NOMO-1 (cell line): ENCODE data around the gene KLHL4.
A peak's percentile ranks its signal among the peaks of the same experiment; 100 is the strongest.
"Not testable (repeated sequence)": the region's sequence is repeated elsewhere in the genome, so short reads cannot be mapped to it uniquely, and the experiment has no call there.

Experiments
- DNase-seq, 2 experiments: peaks; one replicate each; lab custom pipeline; 2025; ENCODE audit not compliant: unreplicated experiment in 2 of 2; lab: John Stamatoyannopoulos, UW

KLHL4 gene, protein sequence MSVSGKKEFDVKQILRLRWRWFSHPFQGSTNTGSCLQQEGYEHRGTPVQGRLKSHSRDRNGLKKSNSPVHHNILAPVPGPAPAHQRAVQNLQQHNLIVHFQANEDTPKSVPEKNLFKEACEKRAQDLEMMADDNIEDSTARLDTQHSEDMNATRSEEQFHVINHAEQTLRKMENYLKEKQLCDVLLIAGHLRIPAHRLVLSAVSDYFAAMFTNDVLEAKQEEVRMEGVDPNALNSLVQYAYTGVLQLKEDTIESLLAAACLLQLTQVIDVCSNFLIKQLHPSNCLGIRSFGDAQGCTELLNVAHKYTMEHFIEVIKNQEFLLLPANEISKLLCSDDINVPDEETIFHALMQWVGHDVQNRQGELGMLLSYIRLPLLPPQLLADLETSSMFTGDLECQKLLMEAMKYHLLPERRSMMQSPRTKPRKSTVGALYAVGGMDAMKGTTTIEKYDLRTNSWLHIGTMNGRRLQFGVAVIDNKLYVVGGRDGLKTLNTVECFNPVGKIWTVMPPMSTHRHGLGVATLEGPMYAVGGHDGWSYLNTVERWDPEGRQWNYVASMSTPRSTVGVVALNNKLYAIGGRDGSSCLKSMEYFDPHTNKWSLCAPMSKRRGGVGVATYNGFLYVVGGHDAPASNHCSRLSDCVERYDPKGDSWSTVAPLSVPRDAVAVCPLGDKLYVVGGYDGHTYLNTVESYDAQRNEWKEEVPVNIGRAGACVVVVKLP

DNA sequence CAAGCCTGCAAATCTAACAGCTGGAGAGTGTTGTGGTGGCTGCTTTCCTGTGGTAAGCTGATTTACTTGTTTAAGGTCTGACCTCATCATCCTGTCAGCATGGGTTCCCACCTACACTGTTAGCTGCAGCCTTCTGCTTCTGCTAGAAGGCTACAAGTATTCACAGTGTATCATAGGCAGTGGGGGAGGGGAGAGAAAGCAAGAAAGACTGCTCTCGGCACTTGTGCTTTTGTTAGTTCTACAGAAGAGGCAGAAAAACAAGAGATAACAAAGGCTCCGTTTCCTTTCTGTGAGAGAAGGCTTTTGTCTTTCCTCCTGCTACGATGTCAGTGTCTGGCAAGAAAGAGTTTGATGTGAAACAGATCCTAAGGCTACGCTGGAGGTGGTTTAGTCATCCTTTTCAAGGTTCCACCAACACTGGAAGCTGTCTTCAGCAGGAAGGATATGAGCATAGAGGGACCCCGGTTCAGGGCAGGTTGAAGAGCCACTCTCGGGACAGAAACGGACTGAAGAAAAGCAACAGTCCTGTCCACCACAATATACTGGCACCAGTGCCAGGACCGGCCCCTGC, at the start of gene KLHL4:
KLHL4 (plus strand) TSS at position 232 of the 571 bp plus-strand sequence; CDS start at position 324, 92 bp downstream.
- peak in 1 of 2 experiments; percentile 21 for DNase-seq

DNA sequence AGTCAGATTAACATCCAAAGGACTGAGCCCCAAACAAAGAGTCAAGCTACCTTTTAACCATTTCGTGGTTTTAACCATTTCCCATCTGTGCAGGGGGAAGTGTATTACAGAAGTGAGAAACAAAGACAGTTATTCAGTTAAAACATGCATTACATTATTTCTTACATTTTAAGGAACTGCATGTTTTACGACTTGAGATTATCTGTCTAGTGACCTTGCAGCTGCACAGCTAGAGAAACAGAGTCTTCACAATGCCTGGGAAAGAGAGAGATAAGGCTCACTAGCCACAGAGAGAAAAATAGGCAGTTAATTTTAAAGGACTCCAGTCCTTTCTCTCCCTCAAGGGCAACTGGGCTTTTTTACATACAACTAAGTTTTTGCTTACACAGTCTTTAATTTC, 48.7 kb upstream of the KLHL4 start:
- DNase-seq, result peak; percentile 2 to 36

DNA sequence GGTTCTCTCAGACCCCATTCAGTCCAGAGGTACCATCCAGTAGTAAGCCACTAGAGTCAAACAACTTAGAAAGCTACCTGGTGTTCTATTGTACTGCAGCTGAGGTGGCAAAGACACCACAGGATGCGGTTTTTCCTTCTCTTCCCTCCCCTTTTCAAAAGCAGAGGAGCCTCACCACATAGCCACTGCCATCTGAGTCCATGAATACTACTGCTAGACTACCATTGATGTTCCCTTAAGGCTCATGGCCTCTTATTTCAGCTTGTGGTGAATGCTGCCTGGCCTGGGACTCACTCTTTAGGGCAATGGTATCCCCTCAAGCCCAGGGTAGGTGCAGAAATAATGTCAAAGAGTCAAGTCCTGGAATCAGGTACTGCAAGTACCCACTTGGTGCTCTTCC, 41.8 kb upstream of the KLHL4 start:
- DNase-seq, result no peak

DNA sequence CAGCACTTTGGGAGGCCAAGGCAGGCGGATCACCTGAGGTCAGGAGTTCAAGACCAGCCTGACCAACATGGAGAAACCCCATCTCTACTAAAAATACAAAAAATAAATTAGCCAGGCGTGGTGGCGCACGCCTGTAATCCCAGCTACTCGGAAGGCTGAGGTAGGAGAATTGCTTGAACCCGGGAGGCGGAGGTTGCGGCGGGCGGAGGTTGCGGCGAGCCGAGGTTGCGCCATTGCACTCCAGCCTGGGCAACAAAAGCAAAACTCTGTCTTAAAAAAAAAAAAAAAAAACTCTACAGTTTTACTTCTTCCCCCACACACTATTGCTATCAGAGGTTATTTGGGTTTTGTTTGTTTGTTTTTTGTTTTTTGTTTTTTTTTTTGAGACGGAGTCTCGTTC, 38.9 kb upstream of the KLHL4 start:
- not testable (repeated sequence) for DNase-seq

DNA sequence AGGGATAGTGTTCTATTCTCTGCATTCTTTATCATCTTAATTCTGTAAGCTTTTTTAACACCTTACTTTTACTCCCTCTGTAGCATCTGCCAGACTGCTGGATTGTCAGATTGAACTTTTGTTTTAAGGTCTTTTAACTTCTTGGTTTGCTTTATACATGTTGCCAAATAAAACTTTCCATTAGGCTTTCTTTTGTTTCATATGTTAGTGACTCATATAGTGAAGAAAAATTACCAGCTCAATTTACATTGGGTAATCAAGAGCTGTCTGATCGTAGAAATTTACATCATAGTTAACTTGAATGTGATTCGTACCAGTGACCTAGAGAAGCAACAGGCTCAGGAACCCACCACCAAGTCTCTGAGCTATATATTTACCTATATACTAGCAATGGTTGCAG, 28.5 kb upstream of the KLHL4 start:
- no peak for DNase-seq

DNA sequence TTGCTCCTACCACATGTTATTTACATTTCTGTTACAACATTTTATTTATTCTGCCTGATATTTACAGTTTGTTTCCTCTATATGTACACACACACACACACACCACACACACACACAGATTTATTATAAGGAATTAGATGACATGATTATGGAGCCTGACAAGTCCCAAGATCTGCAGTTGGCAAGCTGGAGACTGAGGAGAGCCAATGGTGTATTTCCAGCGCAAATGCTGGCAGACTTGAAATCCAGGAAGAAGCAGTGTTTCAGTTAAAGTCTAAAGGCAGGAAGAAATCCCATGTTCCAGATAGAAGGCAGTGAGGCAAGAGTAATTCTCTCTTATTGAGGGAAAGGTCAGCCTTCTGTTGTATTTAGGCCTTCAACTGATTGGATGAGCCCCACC, 1.8 kb upstream of the KLHL4 start:
- no peak for DNase-seq

DNA sequence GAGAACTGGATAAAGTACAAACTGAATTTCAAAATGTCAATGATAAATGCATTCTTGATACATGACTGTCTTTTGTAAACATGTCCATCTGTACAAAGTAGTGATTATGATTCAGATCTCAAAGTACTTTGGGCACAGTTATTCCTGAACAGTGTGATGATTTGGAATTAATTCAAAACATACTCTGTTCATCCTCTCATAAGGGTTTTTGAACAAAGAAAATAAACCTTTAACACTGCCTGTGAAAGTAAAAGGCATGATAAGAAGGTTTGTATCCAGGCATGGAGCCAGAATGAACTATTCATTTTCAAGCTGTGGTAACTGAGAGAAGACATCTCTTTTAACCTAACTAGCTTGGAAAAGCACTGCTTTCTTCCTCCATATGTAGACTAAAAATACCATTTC, 883 bp upstream of the KLHL4 start:
- no peak for DNase-seq

DNA sequence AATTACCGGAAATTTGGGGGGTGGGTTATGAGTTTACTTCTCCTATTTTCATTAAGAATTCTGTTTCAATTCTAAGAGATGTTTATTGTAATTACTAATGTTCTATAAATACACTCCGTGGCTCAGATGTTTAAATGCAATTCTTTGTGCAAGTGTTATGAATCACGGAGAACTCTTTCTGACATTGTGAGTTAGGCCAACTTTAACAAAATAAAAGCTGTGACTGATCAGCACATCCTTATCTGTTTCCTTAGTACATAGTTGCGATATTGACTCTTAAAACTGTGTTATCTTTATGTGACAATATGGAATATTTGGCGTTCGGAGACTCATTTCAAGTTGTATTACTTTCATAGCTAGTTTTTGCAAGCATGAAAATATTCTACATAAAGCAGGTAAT, 902 bp downstream of the KLHL4 start:
- DNase-seq, result no peak

DNA sequence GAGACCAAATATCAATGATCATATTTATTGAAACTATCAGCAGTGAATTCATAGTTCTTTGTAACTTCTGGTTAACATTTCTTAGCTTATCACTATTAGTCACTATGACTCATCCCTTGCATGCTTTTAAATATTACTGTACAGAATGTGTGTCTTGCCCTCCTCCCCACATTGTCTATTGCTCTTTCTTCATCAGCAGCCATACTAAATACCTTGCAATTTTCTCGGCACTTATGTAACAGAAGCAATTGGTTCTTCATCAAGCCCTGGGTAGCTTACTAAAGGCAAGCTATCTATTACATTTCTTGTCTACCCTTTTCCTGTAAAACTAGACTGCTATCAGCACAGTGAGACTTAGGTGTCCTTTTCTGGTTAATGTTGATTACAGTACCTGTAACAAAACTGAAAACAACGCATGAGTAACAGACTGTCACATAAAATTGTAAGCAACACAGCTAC, 8.2 kb downstream of the KLHL4 start:
- DNase-seq, result no peak

DNA sequence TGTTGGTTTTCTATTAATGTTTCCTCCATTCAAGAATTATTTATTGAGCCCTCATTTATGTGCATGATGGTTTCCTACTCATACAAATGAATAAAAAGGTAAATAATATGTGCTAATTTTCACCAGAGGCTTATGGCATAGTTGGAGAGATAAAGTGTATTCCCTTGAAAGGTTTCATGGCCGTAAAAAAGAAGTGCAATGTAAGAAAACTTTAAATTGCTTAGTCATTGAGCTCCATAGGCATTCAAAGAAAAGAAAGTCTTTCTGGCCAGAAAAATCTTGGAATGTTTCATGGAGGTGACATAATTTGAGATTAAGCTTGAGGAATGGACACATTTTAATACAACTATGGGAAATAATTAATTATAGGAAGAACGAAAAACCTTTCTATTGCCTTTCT, 8.7 kb downstream of the KLHL4 start:
- DNase-seq, result no peak

DNA sequence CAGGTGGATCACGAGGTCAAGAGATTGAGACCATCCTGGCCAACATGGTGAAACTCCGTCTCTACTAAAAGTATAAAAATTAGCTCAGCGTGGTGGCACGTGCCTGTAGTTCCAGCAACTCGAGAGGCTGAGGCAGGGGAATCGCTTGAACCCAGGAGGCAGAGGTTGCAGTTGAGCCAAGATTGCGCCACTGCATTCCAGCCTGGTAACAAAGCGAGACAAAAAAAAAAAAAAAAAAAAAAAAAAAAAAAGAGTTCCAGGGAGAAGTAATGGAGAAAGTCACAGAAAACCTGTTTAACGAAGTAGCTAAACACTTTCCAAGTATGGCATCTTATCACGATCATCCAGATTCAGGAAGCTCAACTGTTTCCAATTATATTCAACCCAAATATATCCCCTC, 10.9 kb downstream of the KLHL4 start:
- no peak for DNase-seq

DNA sequence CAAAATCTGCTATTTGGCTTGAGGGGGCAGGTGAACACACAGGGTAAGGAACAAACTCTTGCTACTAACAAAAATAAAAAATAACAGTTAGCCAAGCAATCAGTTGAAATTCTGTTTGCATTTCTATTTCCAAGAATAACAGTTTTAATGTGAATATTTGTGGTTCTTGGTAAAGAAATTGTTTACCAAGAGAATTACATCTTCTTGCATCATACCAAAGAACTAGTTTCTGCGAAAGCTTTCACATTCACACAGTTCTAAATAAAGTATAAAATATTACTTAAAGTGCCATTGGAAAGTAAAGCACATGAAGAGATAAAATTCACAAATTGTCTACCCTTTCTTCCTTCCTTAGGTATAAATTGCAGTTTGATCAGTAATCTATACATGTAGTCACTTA, 54.4 kb downstream of the KLHL4 start:
- DNase-seq, result no peak

DNA sequence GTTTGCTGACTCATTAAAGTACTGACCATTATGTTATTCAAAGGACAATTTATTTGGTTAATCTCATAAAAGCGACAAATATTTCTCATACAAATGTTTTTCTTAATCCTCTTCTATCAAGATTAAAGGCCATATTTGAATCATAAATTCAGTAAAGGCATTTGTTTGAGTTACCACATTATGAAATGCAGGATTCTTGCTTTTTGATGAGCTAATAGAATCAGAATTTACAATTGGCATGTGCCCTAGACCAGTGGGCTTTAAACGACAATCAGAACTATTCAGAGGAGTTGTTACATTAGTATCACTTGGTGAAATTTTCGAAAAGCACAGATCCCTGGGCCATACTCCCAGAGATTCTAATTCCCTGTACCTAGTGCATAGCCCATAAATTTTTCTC, 55.3 kb downstream of the KLHL4 start:
- DNase-seq, result no peak

DNA sequence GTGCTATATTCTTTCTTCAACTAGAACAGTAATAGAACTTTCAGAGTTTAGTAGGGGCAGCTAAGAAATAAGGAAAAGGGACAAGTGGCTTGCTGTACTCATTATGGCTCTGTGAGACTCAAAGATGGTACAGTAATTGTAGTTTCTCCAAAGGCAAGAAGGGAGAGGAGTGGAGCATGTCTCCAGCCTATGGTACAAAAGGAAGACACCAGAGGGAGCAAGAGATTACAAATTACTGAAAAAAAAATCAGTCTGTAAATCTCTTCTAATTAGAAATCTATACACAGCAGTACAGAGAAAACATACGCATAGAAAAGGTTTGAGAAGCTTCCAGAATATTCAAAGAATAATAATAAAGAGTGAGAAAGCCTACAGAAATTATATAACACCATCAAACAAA, 61.4 kb downstream of the KLHL4 start:
- DNase-seq, result no peak

DNA sequence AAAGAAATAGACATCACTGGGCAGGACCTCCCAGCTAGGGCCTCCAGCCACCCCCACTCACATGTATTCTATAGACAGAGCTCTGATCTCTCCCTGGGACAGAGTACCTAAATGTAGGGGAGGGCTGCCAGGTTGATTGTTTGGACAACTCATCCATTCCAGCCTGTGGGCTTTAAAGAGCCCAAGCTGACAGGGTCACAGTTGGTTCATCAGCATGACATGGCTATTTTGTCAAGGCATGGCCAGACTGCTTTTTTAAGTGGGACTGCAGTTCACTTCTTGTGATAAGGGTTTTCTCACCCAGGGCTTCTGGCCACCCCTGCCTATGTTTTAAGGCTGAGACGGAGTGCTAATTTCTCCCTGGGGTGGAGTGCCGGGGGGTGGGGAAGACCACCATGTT, 63.3 kb downstream of the KLHL4 start:
- no peak for DNase-seq

DNA sequence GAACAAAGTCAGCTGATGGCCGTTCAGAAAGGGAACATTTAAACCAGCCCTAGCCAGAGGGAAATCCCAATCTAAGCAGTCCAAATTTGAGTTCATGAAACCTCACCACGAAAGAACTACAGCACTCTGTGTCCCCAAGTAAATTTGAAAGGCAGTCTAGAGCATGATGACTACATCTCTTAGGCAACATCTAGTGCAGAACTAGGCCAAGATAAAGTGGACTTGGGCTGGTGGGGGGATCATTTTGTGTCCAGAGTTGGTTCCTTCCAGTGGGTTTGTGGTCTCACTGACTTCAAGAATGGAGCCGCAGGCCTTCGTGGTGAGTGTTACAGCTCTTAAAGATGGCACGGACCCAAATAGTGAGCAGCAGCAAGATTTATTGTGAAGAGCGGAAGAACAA, 64.9 kb downstream of the KLHL4 start:
- DNase-seq, result no peak

DNA sequence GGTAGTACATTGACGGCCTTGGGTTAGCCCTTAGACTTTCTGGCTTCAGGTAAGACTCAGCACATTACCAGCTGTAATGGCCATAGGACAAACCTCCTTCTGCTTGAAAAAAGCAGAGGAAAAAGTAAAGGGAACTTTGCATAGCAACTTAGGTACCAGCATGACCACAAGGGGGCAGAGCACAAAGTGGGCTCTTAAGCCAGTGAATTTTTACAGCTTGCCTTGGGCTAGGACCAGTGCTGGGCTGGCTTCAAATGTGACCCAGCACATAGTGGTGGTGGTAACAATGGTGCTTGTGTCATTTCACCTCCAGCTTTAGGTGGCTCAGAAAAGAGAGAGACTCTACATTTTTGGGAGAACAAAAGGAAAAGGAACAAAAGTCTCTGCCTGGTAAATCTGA, 66.1 kb downstream of the KLHL4 start:
- DNase-seq, result no peak

DNA sequence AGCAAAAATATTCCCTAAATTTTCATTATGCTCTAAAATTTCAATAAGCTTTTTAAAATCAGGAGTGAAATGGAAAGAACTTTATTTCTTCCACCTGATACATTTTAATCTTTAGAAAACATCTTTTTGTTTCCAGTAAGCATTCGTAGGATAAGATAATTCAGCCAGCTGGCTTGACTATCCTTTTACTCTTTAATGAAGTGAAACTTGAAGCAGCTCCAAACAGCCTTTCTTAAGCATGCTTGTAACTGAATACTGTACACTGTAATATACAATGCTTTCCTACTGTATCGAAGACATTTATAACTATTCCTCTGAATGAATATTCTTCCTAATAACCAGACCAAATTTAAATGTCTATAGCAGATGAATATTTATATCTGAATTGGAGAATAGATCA, 98.8 kb downstream of the KLHL4 start:
- DNase-seq, result no peak

DNA sequence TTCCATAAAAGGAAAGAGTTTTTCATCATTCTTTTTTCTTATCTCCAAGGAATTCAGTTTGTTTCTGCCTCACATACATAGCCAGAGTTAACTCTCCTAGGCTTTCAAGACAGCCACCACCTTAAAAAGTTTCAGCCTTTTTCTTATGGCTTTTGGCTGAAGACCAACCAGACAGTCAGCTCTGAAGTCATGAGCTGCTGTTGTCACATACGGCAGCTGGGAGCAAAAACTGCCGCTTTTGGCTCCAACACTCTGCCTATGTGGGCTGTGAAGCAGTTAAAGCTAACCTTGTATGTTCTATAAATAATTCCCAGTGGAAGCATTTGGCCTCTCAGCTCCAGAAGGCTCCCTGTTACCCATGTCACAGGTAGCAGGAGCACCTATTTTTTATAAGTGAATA, 104.1 kb downstream of the KLHL4 start:
- no peak for DNase-seq

DNA sequence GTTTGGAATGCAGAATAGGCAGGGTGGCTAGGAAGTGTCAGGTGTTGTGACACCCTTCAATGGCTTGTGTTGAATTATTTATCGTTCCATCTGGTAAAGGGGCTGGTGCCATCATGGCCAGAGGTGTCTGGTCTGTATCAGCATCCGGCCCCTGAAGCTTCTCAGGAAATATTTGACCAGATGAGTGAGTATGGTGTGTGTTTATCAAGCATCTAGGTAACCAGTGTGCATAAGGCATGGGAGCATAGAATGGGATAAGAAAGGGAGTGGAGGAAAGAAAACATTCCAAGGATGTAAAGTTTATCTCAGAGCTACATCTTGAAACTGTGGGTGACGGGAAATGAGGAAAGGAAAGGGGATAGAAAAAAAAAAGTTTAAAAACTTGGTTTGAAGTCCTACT, 109.4 kb downstream of the KLHL4 start:
- DNase-seq, result no peak

DNA sequence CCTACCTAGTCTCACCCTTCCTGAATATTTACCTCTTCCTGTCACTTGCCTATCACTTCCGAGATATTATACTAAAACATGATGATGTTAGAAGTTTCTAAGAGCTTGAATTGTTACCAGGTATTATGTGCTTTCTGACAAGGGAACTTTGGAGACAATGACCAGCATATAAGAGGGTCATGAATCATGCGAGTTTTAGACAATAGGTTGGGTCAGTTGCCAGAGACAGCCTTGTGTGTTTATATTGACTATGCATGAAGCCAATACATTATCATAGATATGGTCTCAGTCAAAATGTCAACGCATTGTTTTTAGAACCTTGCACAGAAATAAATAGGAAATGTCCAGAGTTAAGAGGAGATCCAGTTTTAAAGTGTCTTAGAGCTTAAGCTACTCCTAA, 116.8 kb downstream of the KLHL4 start:
- no peak for DNase-seq

DNA sequence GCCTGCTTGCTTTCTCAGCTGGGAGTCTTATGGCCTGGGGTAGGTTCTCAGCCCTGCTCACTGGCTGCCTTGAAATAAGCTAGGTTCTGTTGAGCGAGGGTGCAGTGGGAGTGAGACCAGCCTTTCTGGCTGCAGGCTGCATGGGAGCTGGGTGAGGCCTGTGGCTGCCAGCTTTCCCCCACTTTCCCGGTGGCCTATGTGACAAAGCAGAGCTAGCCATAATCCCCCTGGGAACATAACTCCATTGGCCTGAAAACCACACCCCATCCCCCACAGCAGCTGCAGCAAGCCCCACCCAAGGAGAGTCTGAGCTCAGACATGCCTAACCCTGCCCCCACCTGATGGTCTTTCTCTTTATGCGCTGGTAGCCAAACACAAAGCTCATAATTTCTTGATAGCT, 118.9 kb downstream of the KLHL4 start:
- DNase-seq, result no peak
